WTC11 (cell line): Measurements from ENCODE around the gene SMC2. TPM values are rescaled to one million over a fixed set of nuclear protein-coding genes. Genes with fewer than 3 reads are reported as not detected.

Experiments used
- ATAC-seq: fragments of 200-7000 bp; cut with Tn5 transposase; 2 replicates; pipeline ENCODE4 v1.10.0; 2021; ENCODE audit warnings: mild to moderate bottlenecking, moderate library complexity
- CTCF ChIA-PET: fragments of 300-600 bp; sonication (Branson Sonifier 250); formaldehyde crosslinking; loops from one replicate; lab custom pipeline; 2021; ENCODE audit warnings: antibody characterized with exemption; lab: Charles Lee
- POLR2A ChIA-PET: fragments of 350-600 bp; sonication (Branson Sonifier 250); formaldehyde crosslinking; loops from one replicate; lab custom pipeline; 2021; ENCODE audit warnings: antibody characterized with exemption; lab: Charles Lee
- DNase-seq: peaks from one replicate; pipeline ENCODE4 v3.0.0; 2021; ENCODE audit warnings: low spot score
- H3K27ac Mint-ChIP-seq: 2 replicates; pipeline ENCODE4 v1.8.0; 2021; ENCODE audit warnings: mixed read lengths
- H3K27me3 Mint-ChIP-seq: 2 replicates; pipeline ENCODE4 v1.8.0; 2021; ENCODE audit warnings: low read depth, mild to moderate bottlenecking, moderate library complexity, mixed read lengths
- H3K36me3 Mint-ChIP-seq: 2 replicates; pipeline ENCODE4 v1.8.0; 2021; ENCODE audit warnings: mixed read lengths
- H3K4me1 Mint-ChIP-seq: 2 replicates; pipeline ENCODE4 v1.8.0; 2022; ENCODE audit warnings: mixed read lengths
- H3K4me3 Mint-ChIP-seq: 2 replicates; pipeline ENCODE4 v1.8.0; 2021; ENCODE audit warnings: mild to moderate bottlenecking, moderate library complexity, mixed read lengths
- H3K9me3 Mint-ChIP-seq: 2 replicates; pipeline ENCODE4 v1.8.0; 2021; ENCODE audit warnings: mixed read lengths
- CREB1 ChIP-seq: sonication (generic); formaldehyde crosslinking; IDR thresholded peaks from 2 replicates; pipeline ENCODE4 v1.8.0; 2023; ENCODE audit warnings: mild to moderate bottlenecking, missing genetic modification reagents
- ESRRA ChIP-seq: sonication (generic); formaldehyde crosslinking; IDR thresholded peaks from 2 replicates; pipeline ENCODE4 v1.8.1; 2022; ENCODE audit warnings: mild to moderate bottlenecking, missing genetic modification reagents, borderline replicate concordance
- FOXK1 ChIP-seq: sonication (generic); formaldehyde crosslinking; IDR thresholded peaks from 2 replicates; pipeline ENCODE4 v1.8.0; 2022; ENCODE audit warnings: mild to moderate bottlenecking, moderate library complexity, missing genetic modification reagents
- GABPB1 ChIP-seq: sonication (generic); formaldehyde crosslinking; IDR thresholded peaks from 2 replicates; pipeline ENCODE4 v1.8.1; 2023; ENCODE audit warnings: mild to moderate bottlenecking, missing genetic modification reagents
- GTF2I ChIP-seq: fragments of 250-450 bp; sonication (Bioruptor Pico); conservative IDR thresholded peaks from 2 replicates; pipeline ENCODE4 v1.4.0; 2021; ENCODE audit warnings: mild to moderate bottlenecking
- JAZF1 ChIP-seq: fragments of 250-450 bp; sonication (Bioruptor Pico); IDR thresholded peaks from 2 replicates; pipeline ENCODE4 v1.9.0; 2021; ENCODE audit warnings: moderate library complexity, mild to moderate bottlenecking, inconsistent platforms
- KAT7 ChIP-seq: sonication (generic); formaldehyde crosslinking; IDR thresholded peaks from 2 replicates; pipeline ENCODE4 v1.8.1; 2023; ENCODE audit warnings: missing genetic modification reagents, mild to moderate bottlenecking, borderline replicate concordance
- MYBL2 ChIP-seq: sonication (generic); formaldehyde crosslinking; IDR thresholded peaks from 2 replicates; pipeline ENCODE4 v1.8.1; 2023; ENCODE audit warnings: mild to moderate bottlenecking, moderate library complexity, missing genetic modification reagents
- NFYB ChIP-seq: sonication (generic); formaldehyde crosslinking; conservative IDR thresholded peaks from 2 replicates; pipeline ENCODE4 v1.8.0; 2022; ENCODE audit warnings: low read depth, missing genetic modification reagents
- RELA ChIP-seq: sonication (generic); formaldehyde crosslinking; IDR thresholded peaks from 2 replicates; pipeline ENCODE4 v1.8.1; 2022; ENCODE audit warnings: missing genetic modification reagents, mild to moderate bottlenecking, borderline replicate concordance
- RORB ChIP-seq: fragments of 250-450 bp; sonication (Bioruptor Pico); IDR thresholded peaks from 2 replicates; pipeline ENCODE4 v1.9.0; 2021; ENCODE audit warnings: mild to moderate bottlenecking
- TP53 ChIP-seq: sonication (generic); formaldehyde crosslinking; IDR thresholded peaks from 2 replicates; pipeline ENCODE4 v1.8.1; 2023; ENCODE audit warnings: mild to moderate bottlenecking, missing genetic modification reagents
- ZBTB21 ChIP-seq: sonication (generic); formaldehyde crosslinking; IDR thresholded peaks from 2 replicates; pipeline ENCODE4 v1.8.1; 2023; ENCODE audit warnings: mild to moderate bottlenecking, missing genetic modification reagents, borderline replicate concordance
- ZNF219 ChIP-seq: sonication (generic); formaldehyde crosslinking; IDR thresholded peaks from 2 replicates; pipeline ENCODE4 v1.8.0; 2023; ENCODE audit warnings: missing genetic modification reagents, mild to moderate bottlenecking, borderline replicate concordance
- ZNF317 ChIP-seq: sonication (generic); formaldehyde crosslinking; IDR thresholded peaks from 2 replicates; pipeline ENCODE4 v1.8.1; 2023; ENCODE audit warnings: low read depth, mild to moderate bottlenecking, moderate library complexity, missing genetic modification reagents, borderline replicate concordance
- ZNF423 ChIP-seq: fragments of 250-450 bp; sonication (Bioruptor Pico); IDR thresholded peaks from 2 replicates; pipeline ENCODE4 v2.1.2; 2022; ENCODE audit warnings: mild to moderate bottlenecking, moderate library complexity
- total RNA-seq: library from RNA; stranded (reverse); gene quantifications from 3 replicates; pipeline ENCODE4 v1.2.3, GENCODE V29; 2021
- TF ChIP-seq, protein P1 (sequence below): fragments of 200-600 bp; IDR thresholded peaks from 2 replicates; pipeline ENCODE4 v1.8.0; 2022; ENCODE audit warnings: antibody characterized with exemption
- TF ChIP-seq, protein P2 (sequence below): sonication (generic); formaldehyde crosslinking; conservative IDR thresholded peaks from 2 replicates; pipeline ENCODE4 v1.8.1; 2023; ENCODE audit warnings: mild to moderate bottlenecking, low read depth, missing genetic modification reagents, moderate library complexity
- TF ChIP-seq, protein P3 (sequence below): sonication (generic); formaldehyde crosslinking; IDR thresholded peaks from 2 replicates; pipeline ENCODE4 v1.8.1; 2022; ENCODE audit warnings: missing genetic modification reagents, borderline replicate concordance
- TF ChIP-seq, protein P4 (sequence below): sonication (generic); formaldehyde crosslinking; IDR thresholded peaks from 2 replicates; pipeline ENCODE4 v1.8.1; 2023; ENCODE audit warnings: mild to moderate bottlenecking, moderate library complexity, missing genetic modification reagents
- TF ChIP-seq, protein P5 (sequence below): sonication (generic); formaldehyde crosslinking; IDR thresholded peaks from 2 replicates; pipeline ENCODE4 v1.8.1; 2022; ENCODE audit warnings: low read depth, mild to moderate bottlenecking, moderate library complexity, missing genetic modification reagents, borderline replicate concordance
- TF ChIP-seq, protein P6 (sequence below): sonication (generic); formaldehyde crosslinking; IDR thresholded peaks from 2 replicates; pipeline ENCODE4 v1.8.1; 2022; ENCODE audit warnings: mild to moderate bottlenecking, moderate library complexity, missing genetic modification reagents

The SMC2 gene
- total RNA-seq, 1 experiment from 2014 or later = 31.9 TPM

DNA sequence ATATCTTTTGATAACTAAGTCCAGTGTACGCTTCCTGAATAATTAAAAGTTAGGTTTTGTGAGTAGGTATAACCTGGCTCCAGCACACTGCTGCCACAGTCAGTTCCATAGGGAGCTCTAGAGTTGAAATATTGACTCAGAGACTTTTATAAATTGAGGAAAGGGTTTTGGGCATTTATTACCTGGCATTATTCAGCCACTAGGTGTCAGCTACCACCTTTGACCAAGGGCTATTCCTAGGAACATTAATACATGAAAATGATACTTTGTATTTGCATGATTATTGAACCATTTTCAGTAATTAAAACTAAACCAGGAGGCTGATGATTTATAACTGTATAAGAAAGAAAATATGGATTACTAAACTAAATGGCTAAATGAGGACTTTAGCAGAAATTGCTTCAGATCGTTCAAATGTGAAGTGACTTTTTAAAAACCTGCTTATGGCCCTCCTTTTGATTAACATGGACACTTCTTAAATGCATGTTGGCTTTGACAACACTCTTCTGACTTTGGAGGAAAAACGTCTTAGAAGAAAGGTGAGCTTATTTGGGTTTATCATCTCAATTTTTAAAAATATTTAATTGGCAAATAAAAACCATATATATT, 83.0 kb downstream of the SMC2 start:
- Mint-ChIP-seq H3K4me1 (peaks cover 10% of the 10 kb centered on the region), H3K9me3 (no peaks in the 10 kb centered on the region), H3K4me3 (no peak overlapping the region), H3K27me3 (no peaks in the 10 kb centered on the region), H3K27ac (no peak overlapping the region), H3K36me3 (no peaks in the 10 kb centered on the region)
- DNase-seq = no peak
- POLR2A ChIA-PET = no interaction called here
- CTCF ChIA-PET = interaction anchor here (0.5 to 2.4 kb wide), 11 partner anchors 8 to 318 kb away, joined by 3 to 36 read pairs (median 4); no protein-coding TSS in a partner anchor
- TF ChIP-seq, protein P1, sequence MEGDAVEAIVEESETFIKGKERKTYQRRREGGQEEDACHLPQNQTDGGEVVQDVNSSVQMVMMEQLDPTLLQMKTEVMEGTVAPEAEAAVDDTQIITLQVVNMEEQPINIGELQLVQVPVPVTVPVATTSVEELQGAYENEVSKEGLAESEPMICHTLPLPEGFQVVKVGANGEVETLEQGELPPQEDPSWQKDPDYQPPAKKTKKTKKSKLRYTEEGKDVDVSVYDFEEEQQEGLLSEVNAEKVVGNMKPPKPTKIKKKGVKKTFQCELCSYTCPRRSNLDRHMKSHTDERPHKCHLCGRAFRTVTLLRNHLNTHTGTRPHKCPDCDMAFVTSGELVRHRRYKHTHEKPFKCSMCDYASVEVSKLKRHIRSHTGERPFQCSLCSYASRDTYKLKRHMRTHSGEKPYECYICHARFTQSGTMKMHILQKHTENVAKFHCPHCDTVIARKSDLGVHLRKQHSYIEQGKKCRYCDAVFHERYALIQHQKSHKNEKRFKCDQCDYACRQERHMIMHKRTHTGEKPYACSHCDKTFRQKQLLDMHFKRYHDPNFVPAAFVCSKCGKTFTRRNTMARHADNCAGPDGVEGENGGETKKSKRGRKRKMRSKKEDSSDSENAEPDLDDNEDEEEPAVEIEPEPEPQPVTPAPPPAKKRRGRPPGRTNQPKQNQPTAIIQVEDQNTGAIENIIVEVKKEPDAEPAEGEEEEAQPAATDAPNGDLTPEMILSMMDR = peak; percentile 19; the same call in 1 of the 2 replicates
- TF ChIP-seq RORB (CRISPR knock-in tag) = no peak
- no peak for TF ChIP-seq JAZF1 (CRISPR knock-in tag)
- TF ChIP-seq ZNF317 = no peak
- TF ChIP-seq ESRRA (CRISPR knock-in tag) = no peak
- TF ChIP-seq RELA (CRISPR knock-in tag) = no peak
- peak; percentile 65 for ATAC-seq

DNA sequence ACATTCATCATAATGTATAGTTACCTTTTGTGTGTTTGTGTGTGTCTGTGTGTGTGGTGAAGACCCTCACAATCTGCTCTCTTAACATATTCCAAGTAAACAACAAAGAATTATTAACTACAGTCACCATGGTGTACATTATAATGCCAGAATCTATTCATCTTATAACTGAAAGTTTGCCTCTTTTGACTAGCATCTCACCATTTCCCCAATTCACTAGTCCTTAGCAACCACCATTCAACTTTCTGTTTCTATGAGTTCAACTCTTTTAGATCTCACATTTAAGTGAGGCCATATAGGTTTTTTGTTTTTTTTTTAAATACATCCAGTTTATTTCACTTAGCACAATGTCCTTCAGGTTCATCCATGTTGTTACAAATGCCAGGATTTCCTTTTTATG, 83.6 kb downstream of the SMC2 start:
- POLR2A ChIA-PET = no interaction called here
- H3K36me3 Mint-ChIP-seq = no peaks in the 10 kb centered on the region
- TF ChIP-seq, protein P1 = no peak
- TF ChIP-seq MYBL2 (CRISPR knock-in tag) (no peak), ZBTB21 (CRISPR knock-in tag) (no peak), GABPB1 (CRISPR knock-in tag) (no peak), FOXK1 (CRISPR knock-in tag) (no peak), TP53 (no peak), KAT7 (CRISPR knock-in tag) (no peak), CREB1 (CRISPR knock-in tag) (no peak), ZNF219 (CRISPR knock-in tag) (no peak), NFYB (CRISPR knock-in tag) (no peak), ZNF423 (CRISPR knock-in tag) (no peak), GTF2I (CRISPR knock-in tag) (no peak)
- TF ChIP-seq, protein P2, sequence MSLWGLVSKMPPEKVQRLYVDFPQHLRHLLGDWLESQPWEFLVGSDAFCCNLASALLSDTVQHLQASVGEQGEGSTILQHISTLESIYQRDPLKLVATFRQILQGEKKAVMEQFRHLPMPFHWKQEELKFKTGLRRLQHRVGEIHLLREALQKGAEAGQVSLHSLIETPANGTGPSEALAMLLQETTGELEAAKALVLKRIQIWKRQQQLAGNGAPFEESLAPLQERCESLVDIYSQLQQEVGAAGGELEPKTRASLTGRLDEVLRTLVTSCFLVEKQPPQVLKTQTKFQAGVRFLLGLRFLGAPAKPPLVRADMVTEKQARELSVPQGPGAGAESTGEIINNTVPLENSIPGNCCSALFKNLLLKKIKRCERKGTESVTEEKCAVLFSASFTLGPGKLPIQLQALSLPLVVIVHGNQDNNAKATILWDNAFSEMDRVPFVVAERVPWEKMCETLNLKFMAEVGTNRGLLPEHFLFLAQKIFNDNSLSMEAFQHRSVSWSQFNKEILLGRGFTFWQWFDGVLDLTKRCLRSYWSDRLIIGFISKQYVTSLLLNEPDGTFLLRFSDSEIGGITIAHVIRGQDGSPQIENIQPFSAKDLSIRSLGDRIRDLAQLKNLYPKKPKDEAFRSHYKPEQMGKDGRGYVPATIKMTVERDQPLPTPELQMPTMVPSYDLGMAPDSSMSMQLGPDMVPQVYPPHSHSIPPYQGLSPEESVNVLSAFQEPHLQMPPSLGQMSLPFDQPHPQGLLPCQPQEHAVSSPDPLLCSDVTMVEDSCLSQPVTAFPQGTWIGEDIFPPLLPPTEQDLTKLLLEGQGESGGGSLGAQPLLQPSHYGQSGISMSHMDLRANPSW (CRISPR knock-in tag) = no peak
- TF ChIP-seq, protein P3, sequence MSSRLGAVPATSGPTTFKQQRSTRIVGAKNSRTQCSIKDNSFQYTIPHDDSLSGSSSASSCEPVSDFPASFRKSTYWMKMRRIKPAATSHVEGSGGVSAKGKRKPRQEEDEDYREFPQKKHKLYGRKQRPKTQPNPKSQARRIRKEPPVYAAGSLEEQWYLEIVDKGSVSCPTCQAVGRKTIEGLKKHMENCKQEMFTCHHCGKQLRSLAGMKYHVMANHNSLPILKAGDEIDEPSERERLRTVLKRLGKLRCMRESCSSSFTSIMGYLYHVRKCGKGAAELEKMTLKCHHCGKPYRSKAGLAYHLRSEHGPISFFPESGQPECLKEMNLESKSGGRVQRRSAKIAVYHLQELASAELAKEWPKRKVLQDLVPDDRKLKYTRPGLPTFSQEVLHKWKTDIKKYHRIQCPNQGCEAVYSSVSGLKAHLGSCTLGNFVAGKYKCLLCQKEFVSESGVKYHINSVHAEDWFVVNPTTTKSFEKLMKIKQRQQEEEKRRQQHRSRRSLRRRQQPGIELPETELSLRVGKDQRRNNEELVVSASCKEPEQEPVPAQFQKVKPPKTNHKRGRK = no peak
- TF ChIP-seq, protein P4, sequence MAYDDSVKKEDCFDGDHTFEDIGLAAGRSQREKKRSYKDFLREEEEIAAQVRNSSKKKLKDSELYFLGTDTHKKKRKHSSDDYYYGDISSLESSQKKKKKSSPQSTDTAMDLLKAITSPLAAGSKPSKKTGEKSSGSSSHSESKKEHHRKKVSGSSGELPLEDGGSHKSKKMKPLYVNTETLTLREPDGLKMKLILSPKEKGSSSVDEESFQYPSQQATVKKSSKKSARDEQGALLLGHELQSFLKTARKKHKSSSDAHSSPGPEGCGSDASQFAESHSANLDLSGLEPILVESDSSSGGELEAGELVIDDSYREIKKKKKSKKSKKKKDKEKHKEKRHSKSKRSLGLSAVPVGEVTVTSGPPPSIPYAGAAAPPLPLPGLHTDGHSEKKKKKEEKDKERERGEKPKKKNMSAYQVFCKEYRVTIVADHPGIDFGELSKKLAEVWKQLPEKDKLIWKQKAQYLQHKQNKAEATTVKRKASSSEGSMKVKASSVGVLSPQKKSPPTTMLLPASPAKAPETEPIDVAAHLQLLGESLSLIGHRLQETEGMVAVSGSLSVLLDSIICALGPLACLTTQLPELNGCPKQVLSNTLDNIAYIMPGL (CRISPR knock-in tag) = no peak
- TF ChIP-seq, protein P5, sequence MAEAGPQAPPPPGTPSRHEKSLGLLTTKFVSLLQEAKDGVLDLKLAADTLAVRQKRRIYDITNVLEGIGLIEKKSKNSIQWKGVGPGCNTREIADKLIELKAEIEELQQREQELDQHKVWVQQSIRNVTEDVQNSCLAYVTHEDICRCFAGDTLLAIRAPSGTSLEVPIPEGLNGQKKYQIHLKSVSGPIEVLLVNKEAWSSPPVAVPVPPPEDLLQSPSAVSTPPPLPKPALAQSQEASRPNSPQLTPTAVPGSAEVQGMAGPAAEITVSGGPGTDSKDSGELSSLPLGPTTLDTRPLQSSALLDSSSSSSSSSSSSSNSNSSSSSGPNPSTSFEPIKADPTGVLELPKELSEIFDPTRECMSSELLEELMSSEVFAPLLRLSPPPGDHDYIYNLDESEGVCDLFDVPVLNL (CRISPR knock-in tag) = no peak
- TF ChIP-seq, protein P6, sequence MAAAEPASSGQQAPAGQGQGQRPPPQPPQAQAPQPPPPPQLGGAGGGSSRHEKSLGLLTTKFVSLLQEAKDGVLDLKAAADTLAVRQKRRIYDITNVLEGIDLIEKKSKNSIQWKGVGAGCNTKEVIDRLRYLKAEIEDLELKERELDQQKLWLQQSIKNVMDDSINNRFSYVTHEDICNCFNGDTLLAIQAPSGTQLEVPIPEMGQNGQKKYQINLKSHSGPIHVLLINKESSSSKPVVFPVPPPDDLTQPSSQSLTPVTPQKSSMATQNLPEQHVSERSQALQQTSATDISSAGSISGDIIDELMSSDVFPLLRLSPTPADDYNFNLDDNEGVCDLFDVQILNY (CRISPR knock-in tag) = no peak
- DNase-seq = no peak
- no peaks in the 10 kb centered on the region for H3K27me3 Mint-ChIP-seq
- H3K4me1 Mint-ChIP-seq = peaks cover 10% of the 10 kb centered on the region
- CTCF ChIA-PET = interaction anchor here (1.1 to 2.4 kb wide), 3 partner anchors 12 to 208 kb away, joined by 5 to 36 read pairs (median 6); no protein-coding TSS in a partner anchor
- no peak overlapping the region for H3K4me3 Mint-ChIP-seq
- no peak for ATAC-seq
- H3K9me3 Mint-ChIP-seq = no peaks in the 10 kb centered on the region
- H3K27ac Mint-ChIP-seq = no peak overlapping the region
